GM21723 (cell line): ENCODE results near the gene SLC9A3.
"Not testable (repeated sequence)": the region's sequence is repeated elsewhere in the genome, so short reads cannot be mapped to it uniquely, and the experiment has no call there.

Experiments
- ATAC-seq: cut with Tn5 transposase; IDR thresholded peaks from one replicate; pipeline ENCODE4 v1.9.1; 2021; ENCODE audit warnings: mild to moderate bottlenecking, moderate library complexity; ENCODE audit not compliant: unreplicated experiment

SLC9A3 gene

DNA sequence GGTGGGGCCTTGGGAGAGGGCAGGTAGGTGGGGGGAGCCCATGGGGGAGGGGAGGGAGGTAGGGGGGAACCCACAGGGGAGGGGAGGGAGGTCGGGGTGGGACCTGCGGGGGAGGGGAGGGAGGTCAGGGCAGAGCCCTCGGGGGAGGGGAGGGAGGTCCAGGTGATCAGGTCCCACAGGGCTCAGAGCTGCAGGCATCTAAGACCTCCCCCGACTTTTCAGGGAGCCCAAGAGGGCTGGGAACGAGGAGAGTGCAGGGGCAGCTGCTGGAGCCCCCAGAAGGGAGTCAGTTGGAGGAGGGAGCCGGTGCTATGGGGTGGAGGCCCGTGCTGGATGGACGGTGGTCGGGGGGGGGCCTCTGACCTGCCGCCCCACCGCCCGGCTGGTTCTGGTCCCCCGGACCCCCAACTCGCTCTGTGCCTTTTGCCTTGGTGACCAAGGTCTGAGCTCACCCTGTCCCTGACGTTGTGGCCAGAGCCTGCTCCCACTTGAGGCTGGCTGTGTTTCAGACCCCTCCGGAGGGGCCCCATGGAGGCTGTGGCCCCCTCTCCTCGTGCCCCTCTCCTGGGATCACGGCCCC, 31.8 kb downstream of the SLC9A3 start:
- no peak for ATAC-seq

- ATAC-seq = no peak
These were observed 32.4 kb downstream of the SLC9A3 start for GRCh38 chr5:491856-492155.

DNA sequence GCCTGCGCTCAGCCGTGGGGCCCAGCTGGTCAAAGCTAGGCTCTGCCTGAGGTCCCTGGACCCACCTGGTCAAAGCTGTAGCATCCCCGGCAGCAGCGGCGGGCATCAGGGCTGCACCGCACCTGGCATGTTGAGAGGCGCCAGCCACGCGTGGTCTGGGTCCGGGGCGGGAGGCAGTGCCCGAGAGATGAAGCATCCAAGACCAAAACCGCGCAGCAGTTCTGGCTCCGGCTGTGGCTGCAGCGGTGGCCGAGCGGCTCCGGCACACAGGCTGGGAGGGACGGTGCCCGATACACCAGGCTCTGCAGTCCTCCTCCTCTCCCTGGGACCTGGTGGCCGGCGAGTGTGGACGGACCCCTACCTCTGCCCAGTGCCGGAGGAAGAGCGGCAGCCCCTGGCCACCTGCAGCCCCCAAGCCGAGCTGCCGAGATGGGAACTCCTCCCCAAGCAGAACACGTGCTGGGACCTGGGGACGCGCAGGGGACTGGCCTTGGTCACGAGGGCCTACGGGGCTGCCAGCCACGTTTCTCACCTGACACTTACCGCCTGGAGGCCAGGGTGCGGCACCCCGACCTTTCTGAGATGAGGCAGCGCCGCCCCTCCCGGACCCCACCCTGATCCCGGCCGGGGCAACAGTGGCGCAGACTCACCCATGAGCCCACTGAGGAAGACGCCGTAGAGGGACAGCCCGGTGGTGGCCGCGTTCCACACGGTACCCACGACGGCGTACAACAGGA, 33.0 kb downstream of the SLC9A3 start:
- ATAC-seq = no peak

GRCh38 chr5:490116-491106, 33.8 kb downstream of the SLC9A3 start:
- no peak for ATAC-seq

- no peak for ATAC-seq
These were observed 34.6 kb downstream of the SLC9A3 start for GRCh38 chr5:489689-490080.

GRCh38 chr5:488744-489688, 35.2 kb downstream of the SLC9A3 start:
- ATAC-seq = no peak

DNA sequence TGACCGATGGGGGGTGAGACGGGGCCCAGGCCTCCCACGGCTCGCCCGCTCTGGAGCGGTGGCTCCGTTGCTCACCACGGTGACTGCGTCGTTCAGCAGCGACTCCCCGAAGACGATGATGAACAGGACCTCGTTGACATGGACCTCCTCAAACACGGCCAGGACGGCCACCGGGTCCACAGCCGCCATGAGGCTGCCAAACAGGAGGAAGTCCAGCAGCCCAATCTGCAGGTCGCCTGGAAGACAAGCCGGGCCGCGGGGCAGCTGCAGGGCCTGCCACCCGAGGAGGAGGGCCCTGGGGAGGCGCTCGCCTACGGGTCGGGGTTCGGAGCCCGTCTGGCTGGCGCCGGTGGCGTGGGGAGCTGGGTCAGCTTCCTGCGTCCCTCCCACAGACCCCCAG, 36.0 kb downstream of the SLC9A3 start:
- no peak for ATAC-seq

GRCh38 chr5:486597-486996, 37.7 kb downstream of the SLC9A3 start:
- not testable (repeated sequence) for ATAC-seq

GRCh38 chr5:485946-486491, 38.2 kb downstream of the SLC9A3 start:
- no peak for ATAC-seq

DNA sequence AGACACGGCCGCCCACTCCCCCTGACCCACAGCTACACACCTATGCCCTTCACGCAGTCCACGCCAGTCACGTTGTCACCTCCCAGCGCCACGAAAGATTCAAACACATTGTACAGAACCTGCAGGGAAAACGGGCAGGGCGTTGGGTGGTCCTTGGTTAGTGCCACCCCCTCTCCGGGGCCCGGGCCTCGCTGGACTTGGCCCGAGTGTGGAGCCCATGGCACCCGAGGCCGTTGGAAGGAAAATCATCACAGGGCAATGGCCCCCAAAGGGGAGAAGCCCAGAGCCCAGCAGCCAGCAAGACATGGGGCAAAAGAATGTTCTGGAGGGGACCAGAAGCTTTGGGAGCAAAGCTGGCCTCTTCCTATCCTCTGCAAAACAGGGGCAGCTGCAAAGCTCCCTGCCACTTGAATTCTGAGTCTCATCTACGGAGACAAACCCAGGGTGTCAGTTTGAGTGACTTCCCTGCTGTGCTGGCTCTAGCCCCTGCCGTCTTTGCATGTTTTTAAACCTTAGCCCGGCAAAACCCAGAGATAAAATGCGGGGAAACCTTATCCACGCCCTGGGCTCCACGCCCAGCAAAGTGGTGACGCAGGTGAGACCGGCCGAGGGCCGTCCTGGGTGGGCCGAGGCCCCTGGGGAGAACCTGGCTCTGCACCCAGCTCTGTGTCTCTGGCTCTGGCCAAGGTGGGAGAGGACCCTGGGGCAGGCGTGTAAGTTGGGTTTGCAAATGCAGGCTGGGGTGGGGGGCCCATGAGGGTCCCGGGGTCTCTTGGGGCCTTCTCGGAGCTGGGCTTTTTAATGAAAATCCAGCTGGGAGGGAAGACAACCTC, 38.9 kb downstream of the SLC9A3 start:
- ATAC-seq = no peak

DNA sequence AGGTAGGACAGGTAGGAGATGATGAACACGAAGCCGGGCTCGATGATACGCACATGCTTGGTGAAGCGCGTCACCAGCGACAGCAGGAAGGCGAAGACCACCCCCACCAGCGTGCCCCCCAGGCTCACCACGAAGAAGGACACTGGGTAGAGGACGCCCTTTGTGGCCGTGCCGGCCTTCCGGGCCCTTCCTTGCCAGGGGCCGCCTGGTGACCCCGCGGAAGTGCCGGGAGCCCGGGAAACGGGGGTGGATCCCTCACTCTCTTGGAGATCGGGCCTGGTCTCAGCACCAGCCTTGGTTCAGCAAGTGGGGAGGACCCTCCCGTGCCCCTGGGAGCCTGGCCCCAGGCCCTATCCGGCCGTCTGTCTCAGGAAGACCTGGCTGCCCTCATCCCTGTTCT, 39.7 kb downstream of the SLC9A3 start:
- no peak for ATAC-seq

DNA sequence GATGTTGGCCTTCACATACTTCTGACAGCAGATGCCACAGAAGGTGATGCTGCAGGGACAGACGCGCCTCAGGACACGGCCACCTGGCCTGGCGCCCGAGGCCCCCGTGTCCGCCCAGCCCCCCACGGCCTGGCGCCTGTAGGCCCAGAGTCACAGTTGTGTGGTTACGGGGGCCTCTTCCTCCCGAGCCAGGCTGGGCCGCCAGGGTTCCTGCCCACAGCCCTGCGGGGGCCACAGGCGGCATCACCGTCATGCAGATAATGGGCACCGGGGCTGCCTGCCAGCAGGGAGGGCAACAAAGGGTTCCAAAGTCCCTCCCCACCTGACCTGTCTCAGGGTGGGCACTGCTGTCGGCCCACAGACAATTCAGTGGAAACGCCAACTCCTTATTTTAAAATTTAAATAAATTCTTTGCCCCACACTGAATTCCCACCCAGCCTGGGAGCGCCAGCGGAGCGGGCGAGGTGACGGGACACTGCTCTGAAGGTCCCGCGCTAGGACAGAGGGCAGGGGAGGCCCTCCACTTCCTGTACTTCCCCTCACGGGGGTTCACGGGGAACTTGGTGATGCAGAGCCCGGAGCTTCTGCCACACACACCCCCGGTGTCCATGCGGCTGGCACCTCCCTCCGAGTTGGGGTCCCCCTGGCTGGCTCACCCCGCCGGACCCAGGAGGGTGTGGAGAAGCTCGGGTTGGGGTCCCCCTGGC, 40.7 kb downstream of the SLC9A3 start:
- no peak for ATAC-seq

DNA sequence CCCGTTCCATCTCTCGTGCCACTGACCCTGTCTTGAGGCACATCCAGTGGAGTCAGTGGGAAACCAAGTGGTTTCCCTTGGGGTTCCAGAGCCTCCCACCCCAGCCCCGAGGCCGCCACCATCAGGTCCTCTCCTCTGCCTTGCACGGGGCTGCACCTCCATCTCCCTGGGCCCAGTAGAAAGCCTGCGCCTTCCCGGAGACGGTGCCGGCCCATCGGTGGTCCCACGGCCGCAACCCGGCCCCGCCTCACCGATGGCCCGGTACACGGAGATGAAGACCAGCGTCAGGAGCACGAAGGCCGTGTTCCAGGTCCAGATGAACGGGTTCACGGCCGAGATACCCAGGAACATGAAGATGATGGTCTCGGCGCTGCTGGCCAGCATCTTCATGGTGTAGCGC, 41.2 kb downstream of the SLC9A3 start:
- ATAC-seq = no peak

DNA sequence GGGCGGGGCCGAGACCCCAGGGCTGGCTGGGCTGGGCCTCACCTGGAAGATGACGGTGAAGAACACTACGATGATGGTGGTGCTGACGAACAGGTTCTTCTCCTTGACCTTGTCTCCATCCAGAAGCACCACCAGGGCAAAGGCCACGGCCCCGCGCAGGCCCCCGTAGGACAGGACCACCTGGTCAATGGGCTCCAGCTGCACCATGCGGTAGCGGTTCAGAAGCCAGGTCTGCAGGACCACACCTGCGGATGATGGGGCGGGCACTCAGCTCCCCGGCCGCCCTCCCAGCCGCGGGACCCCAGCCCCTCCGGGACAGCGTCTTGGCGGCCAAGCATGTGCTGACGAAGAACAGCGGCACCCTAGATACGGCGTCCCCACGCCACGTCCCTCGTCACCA, 41.7 kb downstream of the SLC9A3 start:
- no peak for ATAC-seq

DNA sequence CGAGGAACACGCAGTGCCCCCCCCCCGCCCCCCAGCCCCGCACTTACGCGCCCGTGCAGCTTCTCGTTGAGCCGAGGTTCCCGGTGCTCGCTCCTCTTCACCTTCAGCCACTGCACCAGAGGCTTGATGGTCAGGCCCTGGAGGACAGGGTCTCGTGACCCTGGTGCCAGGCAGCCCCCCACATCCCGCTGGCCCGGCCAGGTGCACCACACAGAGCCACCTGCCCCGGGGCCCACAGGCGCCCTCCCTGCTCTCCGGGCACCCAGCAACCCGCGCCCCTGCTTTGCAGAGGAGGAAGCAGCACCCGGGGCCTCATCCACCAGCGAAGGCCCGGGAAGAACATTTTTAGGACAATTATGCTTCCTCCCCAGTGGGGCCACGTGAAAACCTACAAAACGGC, 42.2 kb downstream of the SLC9A3 start:
- ATAC-seq = no peak

- ATAC-seq = no peak
These were observed 42.9 kb downstream of the SLC9A3 start for GRCh38 chr5:481347-481746.

- no peak for ATAC-seq
These were observed 44.5 kb downstream of the SLC9A3 start for GRCh38 chr5:479566-480319.

- no peak for ATAC-seq
These were observed 45.2 kb downstream of the SLC9A3 start for GRCh38 chr5:478982-479535.
